Activated B cell treated with CpG ODN at 0.5 μM for 24 hours (primary cell): Measurements from ENCODE around the gene ZSCAN10. TPM values are rescaled to one million over a fixed set of nuclear protein-coding genes. Genes with fewer than 3 reads are reported as not detected.
A peak's percentile ranks its signal among the peaks of the same experiment; 100 is the strongest.

Experiments
- ATAC-seq: fragments of 200-7000 bp; cut with Tn5 transposase; one replicate; pipeline ENCODE4 v1.10.0; 2021; ENCODE audit warnings: low read depth, mild to moderate bottlenecking, moderate library complexity
- CTCF ChIA-PET: fragments of 350-600 bp; sonication (Branson Sonifier 250); formaldehyde crosslinking; loops from one replicate; lab custom pipeline; 2021; ENCODE audit warnings: antibody characterized with exemption; lab: Charles Lee
- POLR2A ChIA-PET: fragments of 350-600 bp; sonication (Branson Sonifier 250); formaldehyde crosslinking; loops from one replicate; lab custom pipeline; 2021; ENCODE audit warnings: antibody characterized with exemption; lab: Charles Lee
- DNase-seq: peaks from one replicate; pipeline ENCODE4 v3.0.0; 2022
- H3K27ac Mint-ChIP-seq: one replicate; pipeline ENCODE4 v1.8.0; 2020; ENCODE audit warnings: mixed read lengths
- H3K27me3 Mint-ChIP-seq: one replicate; pipeline ENCODE4 v1.8.0; 2021; ENCODE audit warnings: mixed read lengths
- H3K36me3 Mint-ChIP-seq: one replicate; pipeline ENCODE4 v1.8.0; 2021; ENCODE audit warnings: low read depth, mixed read lengths
- H3K4me1 Mint-ChIP-seq: one replicate; pipeline ENCODE4 v1.8.0; 2021; ENCODE audit warnings: mixed read lengths
- H3K4me3 Mint-ChIP-seq: one replicate; pipeline ENCODE4 v1.8.0; 2020; ENCODE audit warnings: mild to moderate bottlenecking, mixed read lengths
- H3K9me3 Mint-ChIP-seq: one replicate; pipeline ENCODE4 v1.8.0; 2020; ENCODE audit warnings: mixed read lengths
- intact Hi-C: fragments of 100-400 bp; cut with micrococcal nuclease; formaldehyde crosslinking; loops from one replicate; pipeline ENCODE4 v1.15.1; 2024
- total RNA-seq: library from RNA; stranded (reverse); gene quantifications from 2 replicates; pipeline ENCODE4 v1.2.3, GENCODE V29; 2022
- TF ChIP-seq, protein P1 (sequence below): fragments of 200-600 bp; IDR thresholded peaks from one replicate; pipeline ENCODE4 v1.8.0; 2022; ENCODE audit warnings: antibody characterized with exemption, mild to moderate bottlenecking

ZSCAN10 gene
- total RNA-seq, 1 donor from 2014 or later: not detected

DNA sequence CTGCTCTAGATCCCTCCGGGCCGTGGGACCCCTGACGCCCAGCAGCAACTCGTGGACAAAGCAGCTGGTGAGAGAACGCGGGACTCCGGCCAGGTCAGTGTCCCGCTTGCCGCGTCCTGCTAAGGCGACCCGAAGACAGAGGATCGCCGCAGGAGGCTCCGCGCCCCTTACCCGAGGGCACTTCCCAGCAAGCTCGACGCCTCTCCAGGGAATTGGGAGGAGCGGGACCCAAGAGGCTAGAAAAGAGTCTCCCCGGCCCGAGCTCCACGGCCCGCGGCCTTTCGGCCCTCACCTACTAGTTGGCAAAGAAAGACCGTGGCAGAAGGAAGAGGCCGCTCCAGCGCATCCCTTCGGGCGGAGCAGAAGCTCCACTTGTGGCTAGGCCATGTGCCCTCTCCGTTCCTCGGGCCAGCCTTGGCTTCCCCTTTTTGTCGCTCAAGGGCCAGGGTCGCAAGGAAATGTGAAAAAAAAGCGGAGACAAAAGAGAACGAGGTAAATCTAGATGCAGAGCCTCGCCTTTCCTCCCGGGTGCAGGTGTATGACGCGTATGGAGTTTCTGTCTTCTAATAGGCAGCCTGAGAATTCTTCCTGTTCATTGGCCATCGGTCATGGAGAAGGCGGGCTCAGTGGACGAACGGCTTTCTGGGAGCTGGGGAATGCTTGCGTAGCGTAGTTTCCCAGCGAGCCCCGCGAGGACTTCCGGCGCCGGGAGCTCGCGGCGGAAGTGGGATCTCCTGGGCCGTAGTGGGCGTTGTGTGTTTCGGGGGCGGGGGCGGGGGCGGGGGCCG lies 35.4 kb upstream of the ZSCAN10 start, which contains the start of gene ZNF213:
Gene ZNF213 (plus strand): TSS at position 692 of the 788 bp plus-strand sequence. CDS start 2,252 bp downstream, outside the sequence.
- peak; percentile 81 for DNase-seq
- intact Hi-C loops: loop anchor here (1.0 kb wide), 6 partner anchors 10 to 148 kb away; partner anchors contain the start of gene THOC6
- TF ChIP-seq, protein P1, sequence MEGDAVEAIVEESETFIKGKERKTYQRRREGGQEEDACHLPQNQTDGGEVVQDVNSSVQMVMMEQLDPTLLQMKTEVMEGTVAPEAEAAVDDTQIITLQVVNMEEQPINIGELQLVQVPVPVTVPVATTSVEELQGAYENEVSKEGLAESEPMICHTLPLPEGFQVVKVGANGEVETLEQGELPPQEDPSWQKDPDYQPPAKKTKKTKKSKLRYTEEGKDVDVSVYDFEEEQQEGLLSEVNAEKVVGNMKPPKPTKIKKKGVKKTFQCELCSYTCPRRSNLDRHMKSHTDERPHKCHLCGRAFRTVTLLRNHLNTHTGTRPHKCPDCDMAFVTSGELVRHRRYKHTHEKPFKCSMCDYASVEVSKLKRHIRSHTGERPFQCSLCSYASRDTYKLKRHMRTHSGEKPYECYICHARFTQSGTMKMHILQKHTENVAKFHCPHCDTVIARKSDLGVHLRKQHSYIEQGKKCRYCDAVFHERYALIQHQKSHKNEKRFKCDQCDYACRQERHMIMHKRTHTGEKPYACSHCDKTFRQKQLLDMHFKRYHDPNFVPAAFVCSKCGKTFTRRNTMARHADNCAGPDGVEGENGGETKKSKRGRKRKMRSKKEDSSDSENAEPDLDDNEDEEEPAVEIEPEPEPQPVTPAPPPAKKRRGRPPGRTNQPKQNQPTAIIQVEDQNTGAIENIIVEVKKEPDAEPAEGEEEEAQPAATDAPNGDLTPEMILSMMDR: no peak
- Mint-ChIP-seq H3K4me3 (peak within 1 kb of the TSS; percentile 97), H3K4me1 (peaks cover 26% of the 10 kb centered on the region), H3K36me3 (peaks cover 34% of the 10 kb centered on the region), H3K9me3 (no peaks in the 10 kb centered on the region), H3K27ac (peak within 1 kb of the TSS; percentile 97), H3K27me3 (no peaks in the 10 kb centered on the region)
- ChIA-PET CTCF (interaction anchor here (0.6 to 9.2 kb wide), 6 partner anchors 10 to 131 kb away, joined by 3 to 87 read pairs (median 4); no protein-coding TSS in a partner anchor), POLR2A (interaction anchor here (0.6 to 3.3 kb wide), 36 partner anchors 9 to 980 kb away, joined by 3 to 59 read pairs (median 5); partner anchors contain the start of genes FLYWCH2, HCFC1R1, THOC6 and TNFRSF12A)
- ATAC-seq: peak; percentile 99

DNA sequence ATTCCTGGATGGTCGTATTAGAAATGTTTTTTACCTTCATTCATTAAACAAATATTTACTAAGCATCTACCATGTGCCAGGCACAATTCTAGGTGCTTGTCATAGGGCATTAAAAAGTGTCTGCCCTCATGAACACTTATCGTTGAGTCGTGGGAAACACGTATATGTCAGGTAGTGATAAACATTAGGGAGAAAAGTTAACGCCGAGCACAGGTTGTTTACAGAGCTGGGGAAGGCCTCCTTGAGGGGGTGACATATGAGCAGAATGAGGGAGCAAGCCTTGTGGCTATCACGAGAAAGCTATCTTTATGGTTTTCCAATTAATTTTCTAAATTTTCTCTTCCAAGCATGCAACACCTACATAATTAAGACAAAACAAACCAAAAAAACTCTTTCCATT lies 34.8 kb upstream of the ZSCAN10 start:
- H3K4me1 Mint-ChIP-seq: peaks cover 33% of the 10 kb centered on the region
- ChIA-PET POLR2A (interaction anchor here (0.8 to 3.3 kb wide), 18 partner anchors 8 to 979 kb away, joined by 3 to 59 read pairs (median 10); partner anchors contain the start of genes FLYWCH2 and ZSCAN10), CTCF (interaction anchor here (0.8 to 9.2 kb wide), 4 partner anchors 35 to 130 kb away, joined by 3 to 87 read pairs (median 5); no protein-coding TSS in a partner anchor)
- intact Hi-C loops: loop anchor here (1.0 kb wide), 5 partner anchors 10 to 148 kb away; partner anchors contain the start of gene THOC6
- no peaks in the 10 kb centered on the region for H3K9me3 Mint-ChIP-seq
- peaks cover 31% of the 10 kb centered on the region for H3K36me3 Mint-ChIP-seq
- no peak for ATAC-seq
- peak overlapping the region; percentile 97 for H3K27ac Mint-ChIP-seq
- H3K27me3 Mint-ChIP-seq: no peaks in the 10 kb centered on the region
- DNase-seq: no peak
- peak overlapping the region; percentile 97 for H3K4me3 Mint-ChIP-seq
- TF ChIP-seq, protein P1: no peak

DNA sequence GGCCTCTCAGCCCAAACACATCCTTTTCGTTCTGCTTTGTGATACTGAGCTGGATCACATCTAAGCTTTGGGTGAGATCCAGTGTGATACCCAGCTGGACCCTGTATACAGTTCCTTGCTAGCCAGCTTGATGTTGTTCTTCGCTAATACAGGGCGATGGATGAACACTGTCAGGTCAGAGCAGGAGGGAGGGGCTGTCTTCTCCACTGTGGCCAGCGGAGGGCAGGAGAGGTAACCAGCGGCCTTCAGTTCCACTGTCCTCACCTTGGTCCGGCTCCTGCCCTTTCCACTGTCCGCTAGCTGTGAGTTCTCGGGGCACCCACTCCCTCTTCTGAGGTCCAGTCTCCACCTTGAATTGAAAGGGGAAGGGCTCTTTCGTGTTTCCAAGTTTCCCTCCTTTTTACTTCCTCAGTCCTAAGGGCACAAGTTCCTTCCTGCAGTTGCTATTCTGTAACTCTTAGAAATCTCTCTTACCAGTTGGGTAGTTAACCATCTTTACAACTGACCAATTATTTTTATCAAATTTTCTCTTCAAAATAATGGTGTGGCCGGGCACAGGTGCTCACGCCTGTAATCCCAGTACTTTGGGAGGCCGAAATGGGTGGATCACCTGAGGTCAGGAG lies 32.8 kb upstream of the ZSCAN10 start:
- intact Hi-C loops: no loop called here
- Mint-ChIP-seq H3K4me3 (no peak overlapping the region), H3K27ac (no peak overlapping the region)

DNA sequence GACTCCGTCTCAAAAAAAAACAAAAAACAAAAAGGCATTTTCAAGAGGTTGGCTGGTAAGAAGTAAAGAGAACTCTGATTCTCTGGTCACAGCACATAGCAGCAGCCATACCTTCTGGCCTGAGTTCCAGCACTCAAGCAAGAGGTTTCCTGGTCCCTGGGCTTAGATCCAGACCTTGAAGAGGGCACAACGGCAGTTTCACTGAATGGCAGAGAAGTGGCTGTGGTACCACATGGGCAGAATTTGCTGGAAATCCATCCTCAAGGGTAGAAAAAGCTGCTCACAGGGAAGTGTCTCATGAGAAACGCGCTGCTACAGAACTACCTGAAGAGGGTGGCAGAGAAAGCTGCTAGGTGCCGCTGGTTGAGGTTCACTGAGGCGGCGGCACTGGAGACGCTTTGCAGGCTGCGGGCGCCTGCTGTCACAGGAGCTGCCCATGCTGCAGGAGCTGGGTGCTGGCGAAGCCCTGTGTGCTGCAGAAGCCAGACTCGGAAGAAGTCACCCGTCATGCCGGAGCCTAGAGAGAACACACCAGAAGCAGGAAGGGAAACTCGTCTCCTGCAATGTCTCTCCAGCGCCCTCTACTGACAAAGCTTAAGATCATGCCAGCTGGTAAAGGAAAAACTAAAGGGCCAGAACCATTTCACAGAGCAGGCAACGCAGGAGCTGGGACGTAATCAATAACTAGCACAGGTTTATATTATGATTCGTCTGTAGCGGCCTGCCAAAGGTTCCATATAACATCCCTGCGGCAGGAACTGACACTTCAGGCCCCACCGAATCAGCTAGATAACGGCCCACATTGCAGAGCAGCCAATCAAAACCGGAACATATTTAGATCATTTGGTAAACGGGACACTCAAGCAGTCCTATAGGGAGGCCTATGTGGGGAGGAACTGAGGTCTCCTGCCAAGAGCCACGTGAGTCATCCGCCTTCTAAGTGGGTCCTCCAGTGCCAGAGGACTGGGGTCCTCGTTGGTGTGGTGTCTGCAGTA lies 30.3 kb upstream of the ZSCAN10 start:
- Mint-ChIP-seq H3K27ac (peak overlapping the region; percentile 89), H3K4me1 (peaks cover 43% of the 10 kb centered on the region), H3K9me3 (no peaks in the 10 kb centered on the region), H3K4me3 (peak overlapping the region; percentile 92), H3K27me3 (no peaks in the 10 kb centered on the region), H3K36me3 (peaks cover 22% of the 10 kb centered on the region)
- POLR2A ChIA-PET: interaction anchor here (0.6 to 3.9 kb wide), 16 partner anchors 12 to 190 kb away, joined by 3 to 34 read pairs (median 5); partner anchors contain the start of genes HCFC1R1, THOC6 and ZSCAN10
- ATAC-seq: peak; percentile 71
- intact Hi-C loops: loop anchor here (1.0 kb wide), 6 partner anchors 23 to 98 kb away; no protein-coding TSS in a partner anchor
- CTCF ChIA-PET: interaction anchor here (0.7 to 9.2 kb wide), 32 partner anchors 12 to 370 kb away, joined by 3 to 87 read pairs (median 5); partner anchors contain the start of genes IL32 and MMP25
- DNase-seq: peak; percentile 55
- TF ChIP-seq, protein P1: peak; percentile 95

More for the DNA sequence above, 32.8 kb upstream of the ZSCAN10 start:
- ChIA-PET POLR2A (interaction anchor here (0.6 to 2.4 kb wide), 4 partner anchors 18 to 151 kb away, joined by 3 to 7 read pairs (median 5); partner anchors contain the start of gene ZNF263), CTCF (interaction anchor here (0.9 to 9.2 kb wide), 7 partner anchors 10 to 101 kb away, joined by 3 to 87 read pairs (median 4); no protein-coding TSS in a partner anchor)
- TF ChIP-seq, protein P1: no peak
- DNase-seq (no peak), ATAC-seq (no peak)
- Mint-ChIP-seq H3K27me3 (no peaks in the 10 kb centered on the region), H3K9me3 (no peaks in the 10 kb centered on the region), H3K4me1 (peaks cover 44% of the 10 kb centered on the region), H3K36me3 (peaks cover 24% of the 10 kb centered on the region)
